ENCODE data around the gene PXDN. TPM values are rescaled to one million over a fixed set of nuclear protein-coding genes. Genes with fewer than 3 reads are reported as not detected.

The PXDN gene
- total and polyA plus RNA-seq, 2 of the 4 experiments (the other 2 are of a cell fraction): 153 to 332 TPM

DNA sequence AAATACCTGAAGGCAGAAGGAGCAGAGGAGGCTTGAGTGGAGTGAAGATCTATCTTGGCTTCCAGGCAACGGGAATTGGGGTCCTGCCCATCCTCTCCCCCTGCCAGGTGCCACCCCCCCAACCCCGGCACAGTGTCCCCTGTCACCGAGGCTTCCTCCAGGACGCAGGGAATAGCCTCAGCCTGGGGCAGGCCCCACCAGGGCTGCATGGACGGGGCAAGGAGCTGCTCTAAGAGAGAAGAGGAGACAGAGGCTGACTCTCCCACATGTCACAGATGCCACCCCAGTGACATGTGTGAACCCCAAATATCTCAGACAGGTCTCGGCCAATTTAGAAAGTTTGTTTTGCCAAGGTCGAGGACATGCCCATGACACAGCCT, 42.1 kb downstream of the PXDN start:
- H3K4ac ChIP-seq (ENCODE audit: low read depth, low read length): no peak overlapping the region
- H3K4me3 ChIP-seq (ENCODE audit: insufficient read depth, low read depth, low read length): no peak overlapping the region
- H3K36me3 ChIP-seq (ENCODE audit: control insufficient read depth, insufficient read depth, low read length): peaks cover 19% of the 10 kb centered on the region
- H3K27ac ChIP-seq (ENCODE audit: insufficient read depth, low read length): no peak overlapping the region
- peak overlapping the region; percentile 31; the same call in 1 of the 2 replicates for H2AK5ac ChIP-seq (ENCODE audit: low read depth, low read length)
- H4K20me1 ChIP-seq (ENCODE audit: insufficient read depth, low read length): peaks cover 78% of the 10 kb centered on the region
- dilution Hi-C loops (cut with HindIII; ENCODE audit: low sequenced_read_pairs, unreplicated experiment): no loop called here
- intact Hi-C loops (cut with micrococcal nuclease): no loop called here
- CTCF ChIA-PET: interaction anchor here (0.8 to 1.0 kb wide), 2 partner anchors 16 to 18 kb away, joined by 3 to 5 read pairs; no protein-coding TSS in a partner anchor
- DNase-seq (no peak), ATAC-seq (ENCODE audit: low read depth) (no peak)
- no peak overlapping the region for H2AK9ac ChIP-seq (replicated peaks; ENCODE audit: low read depth, low read length, poor library complexity)
- no peak overlapping the region for H2BK20ac ChIP-seq (ENCODE audit: low read depth, low read length)
- H3K79me1 ChIP-seq (ENCODE audit: low read depth in 1 of 2, low read length in 2 of 2): peaks cover 12 to 68% of the 10 kb centered on the region in 2 experiments; a peak in 3 of 4 replicates
- H4K8ac ChIP-seq (ENCODE audit: low read depth in 2 of 2, low read length in 2 of 2): no peak overlapping the region
- TF ChIP-seq POLR2A (IDR thresholded peaks at IDR 0.05; ENCODE audit: low read depth, low read length) (no peak), BHLHE40 (IDR thresholded peaks at IDR 0.05; ENCODE audit: low read depth, low read length) (no peak), CEBPB (IDR thresholded peaks at IDR 0.05; ENCODE audit: low read depth, low read length) (no peak), CHD1 (IDR thresholded peaks at IDR 0.05; ENCODE audit: low read depth, low read length) (no peak), MXI1 (IDR thresholded peaks at IDR 0.05; ENCODE audit: borderline replicate concordance, low read depth, low read length) (no peak), RAD21 (IDR thresholded peaks at IDR 0.05; ENCODE audit: low read length) (no peak), MAZ (IDR thresholded peaks at IDR 0.05; ENCODE audit: borderline replicate concordance, low read depth, low read length) (no peak), RFX5 (IDR thresholded peaks at IDR 0.05; ENCODE audit: low read depth, low read length) (no peak), FOS (IDR thresholded peaks at IDR 0.05; ENCODE audit: low read depth, low read length) (no peak), ELK1 (IDR thresholded peaks at IDR 0.05; ENCODE audit: borderline replicate concordance, low read depth, low read length) (no peak), SMC3 (IDR thresholded peaks at IDR 0.05; ENCODE audit: low read depth, low read length) (no peak), MAFK (IDR thresholded peaks at IDR 0.05; ENCODE audit: low read depth, low read length) (no peak), NFE2L2 (IDR thresholded peaks at IDR 0.05; ENCODE audit: low read depth, low read length) (no peak), RCOR1 (IDR thresholded peaks at IDR 0.05; ENCODE audit: insufficient replicate concordance, low read length) (no peak)
- TF ChIP-seq, protein P1, sequence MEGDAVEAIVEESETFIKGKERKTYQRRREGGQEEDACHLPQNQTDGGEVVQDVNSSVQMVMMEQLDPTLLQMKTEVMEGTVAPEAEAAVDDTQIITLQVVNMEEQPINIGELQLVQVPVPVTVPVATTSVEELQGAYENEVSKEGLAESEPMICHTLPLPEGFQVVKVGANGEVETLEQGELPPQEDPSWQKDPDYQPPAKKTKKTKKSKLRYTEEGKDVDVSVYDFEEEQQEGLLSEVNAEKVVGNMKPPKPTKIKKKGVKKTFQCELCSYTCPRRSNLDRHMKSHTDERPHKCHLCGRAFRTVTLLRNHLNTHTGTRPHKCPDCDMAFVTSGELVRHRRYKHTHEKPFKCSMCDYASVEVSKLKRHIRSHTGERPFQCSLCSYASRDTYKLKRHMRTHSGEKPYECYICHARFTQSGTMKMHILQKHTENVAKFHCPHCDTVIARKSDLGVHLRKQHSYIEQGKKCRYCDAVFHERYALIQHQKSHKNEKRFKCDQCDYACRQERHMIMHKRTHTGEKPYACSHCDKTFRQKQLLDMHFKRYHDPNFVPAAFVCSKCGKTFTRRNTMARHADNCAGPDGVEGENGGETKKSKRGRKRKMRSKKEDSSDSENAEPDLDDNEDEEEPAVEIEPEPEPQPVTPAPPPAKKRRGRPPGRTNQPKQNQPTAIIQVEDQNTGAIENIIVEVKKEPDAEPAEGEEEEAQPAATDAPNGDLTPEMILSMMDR (conservative IDR thresholded peaks at IDR 0.05; ENCODE audit: low read depth, low read length): no peak
- TF ChIP-seq, protein P2, sequence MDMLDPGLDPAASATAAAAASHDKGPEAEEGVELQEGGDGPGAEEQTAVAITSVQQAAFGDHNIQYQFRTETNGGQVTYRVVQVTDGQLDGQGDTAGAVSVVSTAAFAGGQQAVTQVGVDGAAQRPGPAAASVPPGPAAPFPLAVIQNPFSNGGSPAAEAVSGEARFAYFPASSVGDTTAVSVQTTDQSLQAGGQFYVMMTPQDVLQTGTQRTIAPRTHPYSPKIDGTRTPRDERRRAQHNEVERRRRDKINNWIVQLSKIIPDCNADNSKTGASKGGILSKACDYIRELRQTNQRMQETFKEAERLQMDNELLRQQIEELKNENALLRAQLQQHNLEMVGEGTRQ (IDR thresholded peaks at IDR 0.05; ENCODE audit: low read depth, low read length): no peak
- no peak overlapping the region for H3K4me2 ChIP-seq (ENCODE audit: low read depth, low read length)
- BruUV-seq (replicated peaks): no TSS peak
- no CpG with 5 or more reads among the region's 7 CpGs for WGBS, 2 experiments (ENCODE audit: extremely low coverage in 2 of 2, insufficient read length in 1 of 2)
- in situ Hi-C loops (cut with MboI; ENCODE audit: low sequenced_read_pairs): no loop called here
- no peak overlapping the region for H4K91ac ChIP-seq (ENCODE audit: insufficient read depth, low read depth, low read length)
- H3K9me1 ChIP-seq (ENCODE audit: insufficient read depth, low read length): peaks cover 35% of the 10 kb centered on the region
- H2BK15ac ChIP-seq (ENCODE audit: low read depth, low read length): no peak overlapping the region
- H3K9ac ChIP-seq (ENCODE audit: low read depth, low read length): no peak overlapping the region
- POLR2A ChIA-PET (ENCODE audit: unreplicated experiment): no interaction called here
- H3K18ac ChIP-seq (ENCODE audit: low read depth, low read length): no peak overlapping the region
- no peak overlapping the region for H2BK5ac ChIP-seq (ENCODE audit: low read depth, low read length, poor library complexity, severe bottlenecking)
- H3K27me3 ChIP-seq (ENCODE audit: control insufficient read depth, insufficient read depth, low read length): no peaks in the 10 kb centered on the region
- no peak overlapping the region for H3K23ac ChIP-seq (ENCODE audit: low read depth, low read length)
- H3K56ac ChIP-seq (ENCODE audit: extremely low read depth, insufficient read depth, low read length): no peak overlapping the region
- H3K14ac ChIP-seq (replicated peaks; ENCODE audit: low read depth, low read length): no peak overlapping the region
- no peak overlapping the region for H4K5ac ChIP-seq (ENCODE audit: low read depth, low read length)
- H2BK120ac ChIP-seq (ENCODE audit: low read depth, low read length): no peak overlapping the region
- no peak overlapping the region for H2AFZ ChIP-seq (replicated peaks; ENCODE audit: low read length, poor library complexity)
- H3K9me3 ChIP-seq (ENCODE audit: control insufficient read depth, insufficient read depth, low read length): no peaks in the 10 kb centered on the region
- peaks cover 11% of the 10 kb centered on the region for H3K4me1 ChIP-seq (ENCODE audit: control insufficient read depth, insufficient read depth, low read length)
